H9 (cell line): ENCODE data around the gene CDH5. TPM values are rescaled to one million over a fixed set of nuclear protein-coding genes. Genes with fewer than 3 reads are reported as not detected.
"Not testable (repeated sequence)": the region's sequence is repeated elsewhere in the genome, so short reads cannot be mapped to it uniquely, and the experiment has no call there.

ENCODE experiments used
- DNase-seq: peaks from one replicate; pipeline ENCODE4 v3.0.0-alpha.2; 2017
- H2AFZ ChIP-seq: one replicate; pipeline ENCODE4 v1.6.1; 2013; ENCODE audit warnings: mild to moderate bottlenecking, low read length, control low read depth, moderate library complexity
- H2AK5ac ChIP-seq: 2 replicates; pipeline ENCODE4 v1.6.1; 2013; ENCODE audit warnings: low read length, control low read depth, mixed read lengths; ENCODE audit not compliant: insufficient read length
- H2BK120ac ChIP-seq: one replicate; pipeline ENCODE4 v1.6.1; 2013; ENCODE audit warnings: low read depth, mild to moderate bottlenecking, low read length, control low read depth, inconsistent platforms; ENCODE audit not compliant: poor library complexity, severe bottlenecking
- H2BK12ac ChIP-seq: 2 replicates; pipeline ENCODE4 v1.6.1; 2013; ENCODE audit warnings: low read length, control low read depth, mixed read lengths, low read depth; ENCODE audit not compliant: insufficient read length
- H2BK15ac ChIP-seq: 2 replicates; pipeline ENCODE4 v1.6.1; 2013; ENCODE audit warnings: low read depth, low read length, control low read depth
- H2BK20ac ChIP-seq: one replicate; pipeline ENCODE4 v1.6.1; 2013; ENCODE audit warnings: low read depth, mild to moderate bottlenecking, low read length, control low read depth, inconsistent platforms; ENCODE audit not compliant: poor library complexity, severe bottlenecking
- H2BK5ac ChIP-seq: 2 replicates; pipeline ENCODE4 v1.6.1; 2013; ENCODE audit warnings: low read length, control low read depth, mixed read lengths; ENCODE audit not compliant: insufficient read length
- H3K14ac ChIP-seq: 2 replicates; pipeline ENCODE4 v1.6.1; 2013; ENCODE audit warnings: low read length, control low read depth; ENCODE audit not compliant: insufficient read depth
- H3K18ac ChIP-seq: 2 replicates; pipeline ENCODE4 v1.6.1; 2013; ENCODE audit warnings: low read depth, mild to moderate bottlenecking, mixed read lengths, low read length, control low read depth; ENCODE audit not compliant: insufficient read length
- H3K23ac ChIP-seq: 2 replicates; pipeline ENCODE4 v1.6.1; 2013; ENCODE audit warnings: low read length, control low read depth, mixed read lengths, low read depth; ENCODE audit not compliant: insufficient read length
- H3K23me2 ChIP-seq: 2 replicates; pipeline ENCODE4 v1.6.1; 2013; ENCODE audit warnings: low read depth, mild to moderate bottlenecking, mixed read lengths, low read length, control low read depth; ENCODE audit not compliant: insufficient read length, poor library complexity, severe bottlenecking
- H3K27ac ChIP-seq: 2 replicates; pipeline ENCODE4 v1.5.1; 2013; ENCODE audit warnings: low read length, control low read depth, mixed read lengths, low read depth; ENCODE audit not compliant: insufficient read length
- H3K27me3 ChIP-seq: 2 replicates; pipeline ENCODE4 v1.6.1; 2013; ENCODE audit warnings: low read length, control low read depth, inconsistent platforms; ENCODE audit not compliant: insufficient read depth
- H3K4ac ChIP-seq: 2 replicates; pipeline ENCODE4 v1.6.1; 2013; ENCODE audit warnings: low read depth, mild to moderate bottlenecking, control low read depth, inconsistent platforms, low read length, moderate library complexity
- H3K4me1 ChIP-seq: 2 replicates; pipeline ENCODE4 v1.6.1; 2013; ENCODE audit warnings: low read length, control low read depth, inconsistent platforms; ENCODE audit not compliant: insufficient read depth
- H3K4me2 ChIP-seq: 2 replicates; pipeline ENCODE4 v1.6.1; 2013; ENCODE audit warnings: low read length, control low read depth, mixed read lengths; ENCODE audit not compliant: insufficient read length, insufficient read depth
- H3K56ac ChIP-seq: 2 replicates; pipeline ENCODE4 v1.6.1; 2013; ENCODE audit warnings: low read depth, mild to moderate bottlenecking, mixed read lengths, low read length, control low read depth; ENCODE audit not compliant: insufficient read length
- H3K79me1 ChIP-seq: 2 replicates; pipeline ENCODE4 v1.6.1; 2013; ENCODE audit warnings: low read depth, mild to moderate bottlenecking, moderate library complexity, low read length, control low read depth, inconsistent platforms; ENCODE audit not compliant: insufficient read depth, poor library complexity, severe bottlenecking
- H3K79me2 ChIP-seq: 2 replicates; pipeline ENCODE4 v1.6.1; 2013; ENCODE audit warnings: low read length, control low read depth, inconsistent platforms; ENCODE audit not compliant: insufficient read depth
- H3K9ac ChIP-seq: 2 replicates; pipeline ENCODE4 v1.6.1; 2013; ENCODE audit warnings: low read length, control low read depth, mixed read lengths; ENCODE audit not compliant: insufficient read length; ENCODE audit errors: extremely low read depth
- H3K9me3 ChIP-seq: one replicate; pipeline ENCODE4 v1.6.1; 2013; ENCODE audit warnings: low read depth, low read length, inconsistent platforms; ENCODE audit not compliant: control insufficient read depth
- H3T11ph ChIP-seq: one replicate; pipeline ENCODE4 v1.6.1; 2013; ENCODE audit warnings: mild to moderate bottlenecking, low read length, control low read depth, inconsistent platforms
- H4K20me1 ChIP-seq: one replicate; pipeline ENCODE4 v1.6.1; 2013; ENCODE audit not compliant: control insufficient read depth, insufficient read length, insufficient read depth
- H4K5ac ChIP-seq: 2 replicates; pipeline ENCODE4 v1.6.1; 2013; ENCODE audit warnings: low read depth, mild to moderate bottlenecking, mixed read lengths, low read length, control low read depth; ENCODE audit not compliant: insufficient read length
- H4K8ac ChIP-seq: replicated peaks from 2 replicates; pipeline ENCODE4 v1.6.1; 2013; ENCODE audit warnings: low read length, control low read depth, mixed read lengths, low read depth; ENCODE audit not compliant: insufficient read length
- H4K91ac ChIP-seq: 2 replicates; pipeline ENCODE4 v1.6.1; 2013; ENCODE audit warnings: low read depth, mild to moderate bottlenecking, moderate library complexity, mixed read lengths, low read length, control low read depth; ENCODE audit not compliant: insufficient read length
- H3K27ac Mint-ChIP-seq, 3 experiments: 2 replicates in 2 of 3; 3 replicates in 1 of 3; pipeline ENCODE4 v1.8.0; 2020 to 2021; ENCODE audit warnings: mixed read lengths in 3 of 3, mild to moderate bottlenecking in 1 of 3, moderate library complexity in 1 of 3
- H3K27me3 Mint-ChIP-seq: 2 replicates; pipeline ENCODE4 v1.8.0; 2021; ENCODE audit warnings: low read depth, mild to moderate bottlenecking, moderate library complexity, mixed read lengths
- H3K36me3 Mint-ChIP-seq, 3 experiments: 2 replicates in 2 of 3; 3 replicates in 1 of 3; pipeline ENCODE4 v1.8.0; 2020 to 2021; ENCODE audit warnings: low read depth in 3 of 3, mixed read lengths in 3 of 3; ENCODE audit not compliant: insufficient read depth in 1 of 3
- H3K4me1 Mint-ChIP-seq, 2 experiments: 2 replicates each; pipeline ENCODE4 v1.8.0; 2020; ENCODE audit warnings: mixed read lengths in 2 of 2
- H3K4me3 Mint-ChIP-seq, 2 experiments: 2 replicates in 1 of 2; 3 replicates in 1 of 2; pipeline ENCODE4 v1.8.0; 2020 to 2021; ENCODE audit warnings: mild to moderate bottlenecking in 2 of 2, mixed read lengths in 2 of 2, moderate library complexity in 1 of 2
- H3K9me3 Mint-ChIP-seq, 2 experiments: 2 replicates in 1 of 2; 3 replicates in 1 of 2; pipeline ENCODE4 v1.8.0; 2020; ENCODE audit warnings: mild to moderate bottlenecking in 2 of 2, mixed read lengths in 2 of 2, moderate library complexity in 1 of 2
- CTCF ChIP-seq: fragments of 200-600 bp; sonication (generic); conservative IDR thresholded peaks from 3 replicates; pipeline ENCODE4 v1.8.0; 2021; ENCODE audit warnings: antibody characterized with exemption, mild to moderate bottlenecking
- WGBS: extraction: QIAGEN DNeasy Blood & Tissue Kit; methylation state at CpG from one replicate; pipeline ENCODE4 v1.1.7; 2013; ENCODE audit warnings: missing lambda C conversion rate, low lambda C conversion rate, mixed read lengths; ENCODE audit not compliant: insufficient read length; ENCODE audit errors: extremely low coverage; 5-methylcytosine and 5-hydroxymethylcytosine counted together
- total RNA-seq: library from RNA; stranded (reverse); gene quantifications from 2 replicates; pipeline ENCODE4 v1.2.1, GENCODE V29; 2021

Gene CDH5
- total RNA-seq, 1 experiment from 2014 or later = 0.20 TPM

- H3K4ac ChIP-seq = no peak overlapping the region
- no CpG with 5 or more reads among the region's 11 CpGs for WGBS
Observed at GRCh38 chr16:66328282-66328681, 38.2 kb upstream of the CDH5 start.

GRCh38 chr16:66331464-66331863 is 35.0 kb upstream of the CDH5 start:
- not testable (repeated sequence) for H2BK12ac ChIP-seq, H3K4me2 ChIP-seq, H2AFZ ChIP-seq, H3K79me2 ChIP-seq, H3K14ac ChIP-seq, H3K27me3 ChIP-seq, H4K20me1 ChIP-seq, H2BK20ac ChIP-seq, H3K23ac ChIP-seq, H3K4me1 ChIP-seq, H3K18ac ChIP-seq, H3K79me1 ChIP-seq, H4K5ac ChIP-seq, H3K9me3 ChIP-seq, H3K27ac Mint-ChIP-seq, H3K27ac ChIP-seq, H3K36me3 Mint-ChIP-seq, H2BK15ac ChIP-seq, H3K9me3 Mint-ChIP-seq, H3K4me3 Mint-ChIP-seq, DNase-seq, H4K91ac ChIP-seq, H3K4ac ChIP-seq, H4K8ac ChIP-seq, H3K56ac ChIP-seq, H3K9ac ChIP-seq, H2BK5ac ChIP-seq, H2AK5ac ChIP-seq, H3T11ph ChIP-seq, H3K23me2 ChIP-seq, H2BK120ac ChIP-seq
- peaks cover 4 to 14% of the 10 kb centered on the region in 2 experiments; a peak in 2 of 4 replicates for H3K4me1 Mint-ChIP-seq
- no CpG with 5 or more reads among the region's 2 CpGs for WGBS
- H3K27me3 Mint-ChIP-seq = peaks cover 22% of the 10 kb centered on the region

More at GRCh38 chr16:66328282-66328681, 38.2 kb upstream of the CDH5 start:
- Histone ChIP-seq H3K4me2 (no peak overlapping the region), H3K23me2 (no peaks in the 10 kb centered on the region), H4K8ac (no peak overlapping the region), H2BK12ac (no peak overlapping the region), H2BK5ac (no peak overlapping the region), H3K27ac (no peak overlapping the region), H3K14ac (no peak overlapping the region), H4K20me1 (no peaks in the 10 kb centered on the region), H3K23ac (no peak overlapping the region), H3K56ac (no peak overlapping the region), H2AK5ac (no peak overlapping the region), H3K9ac (no peak overlapping the region), H3T11ph (no peak overlapping the region), H2AFZ (no peak overlapping the region), H3K27me3 (no peaks in the 10 kb centered on the region), H4K5ac (no peak overlapping the region), H3K9me3 (no peaks in the 10 kb centered on the region), H3K4me1 (no peaks in the 10 kb centered on the region), H2BK20ac (no peak overlapping the region), H2BK120ac (no peak overlapping the region), H3K79me1 (no peaks in the 10 kb centered on the region), H2BK15ac (no peak overlapping the region), H3K18ac (no peak overlapping the region), H4K91ac (no peak overlapping the region), H3K79me2 (no peaks in the 10 kb centered on the region)
- Mint-ChIP-seq H3K27ac (no peak overlapping the region; a peak in 1 of 7 replicates), H3K36me3 (peaks cover 0 to 4% (median 0%) of the 10 kb centered on the region in 3 experiments; a peak in 1 of 7 replicates), H3K4me3 (no peak overlapping the region), H3K4me1 (peaks cover 12 to 23% of the 10 kb centered on the region in 2 experiments), H3K9me3 (peaks cover 2 to 3% of the 10 kb centered on the region in 2 experiments; a peak in 2 of 5 replicates), H3K27me3 (peaks cover 10% of the 10 kb centered on the region)
- no peak for TF ChIP-seq CTCF
- no peak for DNase-seq
